ENCODE results near the gene URB2.

DNA sequence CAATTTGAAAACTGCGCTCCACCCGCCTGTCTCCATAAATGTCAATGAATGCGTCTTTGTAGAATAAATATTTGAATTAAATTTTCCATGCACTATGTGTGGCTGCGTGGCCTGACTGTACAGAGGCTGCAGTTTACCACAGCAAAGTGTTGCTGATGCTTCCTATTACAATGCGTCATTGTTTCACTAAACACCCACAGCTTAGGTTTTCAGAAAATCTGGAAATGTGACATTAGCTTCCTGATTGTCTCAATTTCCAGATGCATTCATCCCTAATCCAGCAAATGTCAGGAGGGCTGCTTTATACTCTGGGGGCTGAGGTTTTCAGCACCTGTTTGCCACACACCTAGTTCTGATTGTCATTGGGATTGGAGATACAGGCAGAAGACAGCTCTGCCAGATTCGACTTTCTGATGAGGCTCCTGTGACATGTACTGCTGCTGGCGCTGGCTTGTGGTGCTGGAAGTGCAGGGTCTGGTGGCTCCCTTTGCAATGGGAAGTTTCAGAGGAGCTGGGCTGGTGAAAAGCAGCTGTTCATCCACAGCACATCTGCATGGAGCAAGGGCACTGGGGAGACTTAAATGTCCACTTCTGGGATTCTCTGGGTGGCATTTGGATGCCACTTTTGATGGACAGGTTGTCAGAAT, 40.0 kb downstream of the URB2 start:
- TF ChIP-seq SP1 (IDR thresholded peaks at IDR 0.05) (no peak), SUZ12 (IDR thresholded peaks at IDR 0.05) (no peak), FOXM1 (IDR thresholded peaks at IDR 0.05; ENCODE audit: borderline replicate concordance) (no peak), FOXK2 (IDR thresholded peaks at IDR 0.05) (no peak), BHLHE40 (IDR thresholded peaks at IDR 0.05; ENCODE audit: borderline replicate concordance) (no peak), FOXA1 (IDR thresholded peaks at IDR 0.05) (no peak), ARNT (IDR thresholded peaks at IDR 0.05) (no peak), ELF4 (IDR thresholded peaks at IDR 0.05) (no peak)

Data from HEK293T (cell line).